ENCODE measurements around the gene ZNF592.

DNA sequence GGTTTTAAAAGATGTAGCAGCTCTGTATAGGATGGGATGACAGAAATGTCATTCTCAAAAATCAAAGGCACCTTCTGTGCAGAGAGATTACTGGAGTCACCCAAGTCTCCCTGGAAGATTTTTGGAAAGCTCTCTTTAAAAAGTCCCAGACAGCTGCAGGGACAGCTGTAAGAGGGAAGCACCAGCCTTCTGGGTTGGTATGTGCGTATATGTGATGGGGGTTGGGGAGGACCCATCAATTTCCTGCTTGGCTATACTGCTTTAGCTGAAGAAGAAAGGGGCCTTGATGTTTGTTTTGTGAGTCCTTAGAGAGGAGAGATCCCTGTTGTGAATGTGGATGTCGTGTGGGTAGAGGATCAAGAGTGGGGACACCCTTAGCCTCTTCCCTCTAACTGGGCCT, 27.0 kb upstream of the ZNF592 start:
- no peak for TF ChIP-seq SMC3 (conservative IDR thresholded peaks at IDR 0.05; ENCODE audit: poor library complexity)
- no peak for TF ChIP-seq EP300 (conservative IDR thresholded peaks at IDR 0.05; ENCODE audit: poor library complexity, severe bottlenecking)
- TF ChIP-seq, protein P1, sequence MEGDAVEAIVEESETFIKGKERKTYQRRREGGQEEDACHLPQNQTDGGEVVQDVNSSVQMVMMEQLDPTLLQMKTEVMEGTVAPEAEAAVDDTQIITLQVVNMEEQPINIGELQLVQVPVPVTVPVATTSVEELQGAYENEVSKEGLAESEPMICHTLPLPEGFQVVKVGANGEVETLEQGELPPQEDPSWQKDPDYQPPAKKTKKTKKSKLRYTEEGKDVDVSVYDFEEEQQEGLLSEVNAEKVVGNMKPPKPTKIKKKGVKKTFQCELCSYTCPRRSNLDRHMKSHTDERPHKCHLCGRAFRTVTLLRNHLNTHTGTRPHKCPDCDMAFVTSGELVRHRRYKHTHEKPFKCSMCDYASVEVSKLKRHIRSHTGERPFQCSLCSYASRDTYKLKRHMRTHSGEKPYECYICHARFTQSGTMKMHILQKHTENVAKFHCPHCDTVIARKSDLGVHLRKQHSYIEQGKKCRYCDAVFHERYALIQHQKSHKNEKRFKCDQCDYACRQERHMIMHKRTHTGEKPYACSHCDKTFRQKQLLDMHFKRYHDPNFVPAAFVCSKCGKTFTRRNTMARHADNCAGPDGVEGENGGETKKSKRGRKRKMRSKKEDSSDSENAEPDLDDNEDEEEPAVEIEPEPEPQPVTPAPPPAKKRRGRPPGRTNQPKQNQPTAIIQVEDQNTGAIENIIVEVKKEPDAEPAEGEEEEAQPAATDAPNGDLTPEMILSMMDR (IDR thresholded peaks at IDR 0.05; ENCODE audit: poor library complexity, severe bottlenecking) = no peak
- no peak for TF ChIP-seq TAF1 (IDR thresholded peaks at IDR 0.05; ENCODE audit: low read depth)
